Transverse colon (tissue), 4 donors: ENCODE measurements around the gene RNF4. TPM values are rescaled to one million over a fixed set of nuclear protein-coding genes. Genes with fewer than 3 reads are reported as not detected.

ENCODE experiments used
- DNase-seq: peaks from one replicate; pipeline ENCODE4 v3.0.0-alpha.2; 2019
- H3K27ac ChIP-seq, 4 donors: fragments of 200-600 bp; sonication (generic); 2 replicates each; pipeline ENCODE4 v1.5.1; 2016 to 2018; ENCODE audit warnings: inconsistent platforms in 4 of 4
- H3K27me3 ChIP-seq: fragments of 200-600 bp; sonication (generic); 2 replicates; pipeline ENCODE4 v1.5.1; 2017; ENCODE audit warnings: inconsistent platforms
- H3K36me3 ChIP-seq, 4 donors: fragments of 200-600 bp; sonication (generic); 2 replicates each; pipeline ENCODE4 v1.5.1; 2017 to 2019; ENCODE audit warnings: inconsistent platforms in 4 of 4
- H3K4me1 ChIP-seq, 4 donors: fragments of 200-600 bp; sonication (generic); 2 replicates each; pipeline ENCODE4 v1.5.1; 2017 to 2020; ENCODE audit warnings: inconsistent platforms in 4 of 4
- H3K4me3 ChIP-seq, 4 donors: fragments of 200-600 bp; sonication (generic); 1 replicate in 1 of 4; 2 replicates in 3 of 4; pipeline versions ENCODE4 v1.5.1 to v1.6.1; 2017 to 2019; ENCODE audit warnings: inconsistent platforms in 4 of 4
- H3K9me3 ChIP-seq, 2 donors: fragments of 200-600 bp; sonication (generic); 2 replicates each; pipeline ENCODE4 v1.5.1; 2017 to 2019; ENCODE audit warnings: inconsistent platforms in 2 of 2
- EP300 ChIP-seq: sonication (generic); formaldehyde crosslinking; IDR thresholded peaks from one replicate; pipeline ENCODE4 v1.6.1; 2017; ENCODE audit warnings: antibody characterized with exemption, low read depth
- POLR2A ChIP-seq: fragments of 450-650 bp; IDR thresholded peaks from one replicate; pipeline ENCODE4 v1.6.1; 2016; ENCODE audit warnings: antibody characterized with exemption, mild to moderate bottlenecking, moderate library complexity
- POLR2AphosphoS5 ChIP-seq, 3 donors: sonication (generic); formaldehyde crosslinking; IDR thresholded peaks; one replicate each; pipeline ENCODE4 v1.6.1; 2016; ENCODE audit warnings: antibody characterized with exemption in 3 of 3
- WGBS, 2 donors: methylation state at CpG; one replicate each; pipeline ENCODE4 v1.1.5; 2018; ENCODE audit warnings: low coverage in 1 of 2; 5-methylcytosine and 5-hydroxymethylcytosine counted together
- in situ Hi-C, 4 donors: fragments of 200-750 bp; cut with MboI; loops; one replicate each; pipeline versions ENCODE4 v1.15.0 to v1.15.1; 2017; ENCODE audit warnings: low sequenced_read_pairs in 3 of 4, low pct_ligation_motif_present in 1 of 4, low pct_unique_long_range_greater_than_20kb in 1 of 4
- intact Hi-C: fragments of 100-400 bp; cut with DNase I; formaldehyde crosslinking; loops from one replicate; pipeline ENCODE4 v1.15.1; 2023; ENCODE audit warnings: low total_unique reads
- total RNA-seq, 4 donors: library from RNA; depleted of rRNA; stranded (reverse); fragments of >200 nt; gene quantifications; one replicate each; pipeline ENCODE4 v1.1.0, GENCODE V29; 2016
- TF ChIP-seq, protein P1 (sequence below), 5 experiments: fragments of 200-600 bp in 3 of 5; fragments of 450-650 bp in 2 of 5; sonication (generic) in 3 of 5; IDR thresholded peaks; 1 replicate in 2 of 5; 2 replicates in 3 of 5; pipeline ENCODE4 v1.5.1; 2016 to 2017; ENCODE audit warnings: antibody characterized with exemption in 5 of 5, inconsistent platforms in 3 of 5, mild to moderate bottlenecking in 2 of 5, moderate library complexity in 1 of 5

The RNF4 gene
- total RNA-seq, 4 donors from 2014 or later: 20.9 to 50.5 (median 35.8) TPM

DNA sequence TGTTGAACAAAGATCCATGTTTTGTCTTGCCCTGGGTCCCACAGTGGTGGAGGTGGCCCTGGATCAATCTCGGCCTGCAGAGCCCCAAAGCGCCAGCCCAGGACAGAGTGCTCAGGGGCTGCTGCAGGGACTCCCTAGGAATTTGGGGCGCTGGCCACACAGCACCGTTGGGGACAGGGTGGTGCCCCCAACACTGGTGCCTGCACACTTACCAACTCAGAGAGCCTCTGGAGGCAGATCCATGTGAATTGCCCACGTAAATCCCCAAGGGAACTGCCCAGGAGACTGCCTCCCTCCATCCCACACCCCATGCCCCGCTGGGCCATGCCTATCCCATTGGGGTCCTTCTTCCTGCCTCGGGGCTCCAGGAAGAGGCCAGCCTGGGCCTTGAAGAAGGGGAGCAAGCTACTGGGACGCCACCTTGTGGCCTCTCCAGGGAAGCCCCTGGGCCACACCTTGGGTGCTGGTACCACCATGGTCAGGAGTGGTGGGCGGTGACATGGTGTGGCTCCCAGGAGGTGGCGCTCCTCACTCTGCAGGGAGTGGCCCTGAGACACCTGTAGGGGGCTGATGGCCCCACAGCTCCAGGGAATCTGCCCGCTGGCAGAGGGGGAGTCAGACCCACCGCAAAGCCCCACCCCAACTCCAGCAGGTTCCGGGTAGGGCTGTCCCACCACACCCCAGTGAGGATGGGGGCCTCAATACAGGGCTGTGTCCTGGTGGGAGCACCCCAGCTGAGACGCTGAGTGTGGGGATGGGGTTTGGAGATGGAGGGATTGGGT lies 27.3 kb upstream of the RNF4 start:
- no peaks in the 10 kb centered on the region for H3K36me3 ChIP-seq
- in situ Hi-C loops (loop anchor here in 2 of 4 donors (10.0 to 25.0 kb wide), 2 partner anchors 217 to 229 kb away; no protein-coding TSS in a partner anchor), intact Hi-C loops (loop anchor here (10.0 kb wide), 1 partner anchor 227 kb away; no protein-coding TSS in a partner anchor)
- no peak overlapping the region for H3K27ac ChIP-seq
- peak; percentile 78 for DNase-seq
- WGBS, 2 donors: 43% methylated on average over 12 of the region's 14 CpGs; no CpG with 5 or more reads in 1 of the 2 donors
- no peaks in the 10 kb centered on the region for H3K9me3 ChIP-seq
- no peak overlapping the region for H3K4me3 ChIP-seq
- TF ChIP-seq, protein P1, sequence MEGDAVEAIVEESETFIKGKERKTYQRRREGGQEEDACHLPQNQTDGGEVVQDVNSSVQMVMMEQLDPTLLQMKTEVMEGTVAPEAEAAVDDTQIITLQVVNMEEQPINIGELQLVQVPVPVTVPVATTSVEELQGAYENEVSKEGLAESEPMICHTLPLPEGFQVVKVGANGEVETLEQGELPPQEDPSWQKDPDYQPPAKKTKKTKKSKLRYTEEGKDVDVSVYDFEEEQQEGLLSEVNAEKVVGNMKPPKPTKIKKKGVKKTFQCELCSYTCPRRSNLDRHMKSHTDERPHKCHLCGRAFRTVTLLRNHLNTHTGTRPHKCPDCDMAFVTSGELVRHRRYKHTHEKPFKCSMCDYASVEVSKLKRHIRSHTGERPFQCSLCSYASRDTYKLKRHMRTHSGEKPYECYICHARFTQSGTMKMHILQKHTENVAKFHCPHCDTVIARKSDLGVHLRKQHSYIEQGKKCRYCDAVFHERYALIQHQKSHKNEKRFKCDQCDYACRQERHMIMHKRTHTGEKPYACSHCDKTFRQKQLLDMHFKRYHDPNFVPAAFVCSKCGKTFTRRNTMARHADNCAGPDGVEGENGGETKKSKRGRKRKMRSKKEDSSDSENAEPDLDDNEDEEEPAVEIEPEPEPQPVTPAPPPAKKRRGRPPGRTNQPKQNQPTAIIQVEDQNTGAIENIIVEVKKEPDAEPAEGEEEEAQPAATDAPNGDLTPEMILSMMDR (IDR thresholded peaks at IDR 0.05): peak; percentile 61 to 82 (median 69)
- no peak for TF ChIP-seq EP300
- H3K4me1 ChIP-seq: no peaks in the 10 kb centered on the region
- no peaks in the 10 kb centered on the region for H3K27me3 ChIP-seq

DNA sequence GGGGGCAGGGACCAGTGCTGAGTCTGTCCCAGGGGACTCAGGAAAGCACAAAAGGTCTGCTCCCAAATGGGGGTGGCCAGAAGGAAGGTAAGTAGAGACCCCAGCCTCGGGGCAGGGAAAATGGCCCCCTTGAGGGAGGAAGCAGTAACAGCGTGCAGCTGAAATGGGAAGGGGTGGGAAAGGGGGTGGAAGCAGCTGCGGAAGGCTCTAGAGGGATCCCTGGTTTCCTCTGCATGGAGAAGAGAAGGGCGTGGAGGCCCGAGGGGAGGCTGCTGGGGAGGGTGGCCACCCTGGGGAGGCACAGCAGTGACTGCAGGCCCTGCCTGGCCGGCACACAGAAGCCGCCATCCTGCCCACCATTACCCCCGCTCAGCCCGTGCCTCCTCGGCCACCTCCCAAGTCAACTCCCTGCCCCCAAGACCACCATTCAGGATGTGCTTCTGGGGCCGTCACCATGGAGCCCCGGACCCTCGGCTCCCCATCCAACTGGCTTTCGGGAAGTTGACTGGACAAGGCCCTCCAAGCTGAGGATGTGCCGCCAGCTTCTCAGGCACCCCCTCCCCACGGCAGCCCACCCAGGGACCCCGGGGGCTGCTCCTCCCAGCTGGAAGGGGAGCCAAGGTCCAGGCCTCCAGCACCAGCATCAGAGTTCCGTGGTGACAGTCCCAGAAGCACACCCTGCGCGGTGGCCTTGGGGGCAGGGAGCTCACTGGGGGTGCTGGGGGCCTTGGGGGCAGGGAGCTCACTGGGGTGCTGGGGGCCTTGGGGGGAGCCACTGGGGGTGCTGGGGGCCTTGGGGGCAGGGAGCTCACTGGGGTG lies 26.5 kb upstream of the RNF4 start:
- intact Hi-C loops: loop anchor here (10.0 kb wide), 1 partner anchor 228 kb away; no protein-coding TSS in a partner anchor

DNA sequence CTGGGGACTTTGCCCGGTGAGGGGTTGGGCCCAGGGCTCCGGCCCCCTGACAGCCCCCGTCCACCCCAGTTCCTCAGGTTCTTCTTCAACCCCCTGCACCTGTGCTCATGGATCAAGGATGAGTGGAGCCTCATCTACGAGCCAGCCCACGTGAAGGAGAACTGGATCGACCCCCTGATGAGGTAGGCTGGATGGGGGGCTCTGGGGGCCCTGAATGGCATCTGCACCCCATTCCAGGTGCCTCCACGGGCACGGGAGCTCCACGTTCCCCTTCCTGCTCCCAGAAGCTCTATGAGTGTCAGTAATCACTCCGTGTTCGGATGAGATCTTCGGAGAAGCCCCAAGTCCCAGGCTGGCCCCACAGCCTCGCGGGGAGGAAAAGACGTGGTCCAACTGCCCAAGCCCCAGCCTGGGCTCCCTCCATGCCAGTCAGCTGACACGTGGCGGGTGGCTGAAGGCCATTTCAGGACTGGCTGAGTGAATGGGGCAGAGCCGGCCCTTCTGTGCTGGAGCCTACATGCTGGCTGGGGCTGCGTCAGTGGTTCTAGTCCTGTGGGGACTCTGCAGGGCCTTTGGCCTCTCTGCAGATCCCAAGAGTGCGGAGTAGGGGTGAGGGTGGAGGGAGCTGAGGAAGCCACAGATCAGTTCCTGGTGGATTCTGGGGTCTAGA lies 25.7 kb upstream of the RNF4 start:
- Histone ChIP-seq H3K4me3 (no peak overlapping the region), H3K27ac (no peak overlapping the region), H3K36me3 (no peaks in the 10 kb centered on the region), H3K9me3 (no peaks in the 10 kb centered on the region), H3K27me3 (no peaks in the 10 kb centered on the region), H3K4me1 (no peaks in the 10 kb centered on the region)
- intact Hi-C loops: loop anchor here (10.0 kb wide), 1 partner anchor 228 kb away; no protein-coding TSS in a partner anchor
- WGBS, 2 donors: 89% methylated on average over 13 of the region's 20 CpGs; no CpG with 5 or more reads in 1 of the 2 donors
- in situ Hi-C loops: loop anchor here in 2 of 4 donors (10.0 to 25.0 kb wide), 2 partner anchors 218 to 231 kb away; no protein-coding TSS in a partner anchor
- no peak for DNase-seq
- TF ChIP-seq EP300 (no peak), POLR2A (no peak), POLR2AphosphoS5 (IDR thresholded peaks at IDR 0.05) (no peak)
- TF ChIP-seq, protein P1 (IDR thresholded peaks at IDR 0.05): no peak

More for the DNA sequence above, 26.5 kb upstream of the RNF4 start:
- Histone ChIP-seq H3K9me3 (no peaks in the 10 kb centered on the region), H3K4me3 (no peak overlapping the region), H3K4me1 (no peaks in the 10 kb centered on the region), H3K36me3 (no peaks in the 10 kb centered on the region), H3K27ac (no peak overlapping the region), H3K27me3 (no peaks in the 10 kb centered on the region)
- 73 to 90% methylated on average over 5 to 17 of the region's 20 CpGs for WGBS, 2 donors
- in situ Hi-C loops: loop anchor here in 2 of 4 donors (10.0 to 25.0 kb wide), 2 partner anchors 218 to 230 kb away; no protein-coding TSS in a partner anchor
- TF ChIP-seq POLR2AphosphoS5 (IDR thresholded peaks at IDR 0.05) (no peak), EP300 (no peak), POLR2A (no peak)
- TF ChIP-seq, protein P1 (IDR thresholded peaks at IDR 0.05): no peak
- DNase-seq: no peak
